Sigmoid colon (tissue), 4 donors: ENCODE measurements around the gene MMGT1.

ENCODE experiments used
- POLR2AphosphoS5 ChIP-seq, 4 donors: sonication (generic); formaldehyde crosslinking; IDR thresholded peaks; one replicate each; pipeline ENCODE4 v1.6.1; 2017; ENCODE audit warnings: antibody characterized with exemption in 4 of 4
- TF ChIP-seq, protein P1 (sequence below), 4 experiments: fragments of 450-650 bp in 3 of 4; fragments of 200-600 bp in 1 of 4; IDR thresholded peaks; one replicate each; pipeline ENCODE4 v1.5.1; 2016 to 2019; ENCODE audit warnings: antibody characterized with exemption in 4 of 4, mild to moderate bottlenecking in 3 of 4, moderate library complexity in 2 of 4

DNA sequence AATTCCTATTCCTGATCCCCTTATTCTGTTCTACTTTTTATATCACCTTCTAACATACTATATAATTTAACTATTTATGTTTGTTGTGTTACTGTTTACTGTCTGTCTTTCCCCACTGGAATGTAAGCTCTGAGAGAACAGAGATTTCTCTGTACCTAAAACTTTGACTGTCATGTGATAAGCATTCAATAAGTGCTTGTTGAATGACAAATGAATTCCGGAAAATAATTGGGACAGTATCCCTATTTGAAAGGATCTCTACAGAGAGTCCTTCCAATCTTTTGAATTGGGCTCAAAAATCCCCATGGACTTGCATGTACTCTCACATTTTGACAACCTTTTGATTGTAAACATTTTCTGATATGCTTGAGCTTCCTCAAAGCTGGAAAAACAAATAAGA is 1.6 kb upstream of the MMGT1 start:
- TF ChIP-seq, protein P1, sequence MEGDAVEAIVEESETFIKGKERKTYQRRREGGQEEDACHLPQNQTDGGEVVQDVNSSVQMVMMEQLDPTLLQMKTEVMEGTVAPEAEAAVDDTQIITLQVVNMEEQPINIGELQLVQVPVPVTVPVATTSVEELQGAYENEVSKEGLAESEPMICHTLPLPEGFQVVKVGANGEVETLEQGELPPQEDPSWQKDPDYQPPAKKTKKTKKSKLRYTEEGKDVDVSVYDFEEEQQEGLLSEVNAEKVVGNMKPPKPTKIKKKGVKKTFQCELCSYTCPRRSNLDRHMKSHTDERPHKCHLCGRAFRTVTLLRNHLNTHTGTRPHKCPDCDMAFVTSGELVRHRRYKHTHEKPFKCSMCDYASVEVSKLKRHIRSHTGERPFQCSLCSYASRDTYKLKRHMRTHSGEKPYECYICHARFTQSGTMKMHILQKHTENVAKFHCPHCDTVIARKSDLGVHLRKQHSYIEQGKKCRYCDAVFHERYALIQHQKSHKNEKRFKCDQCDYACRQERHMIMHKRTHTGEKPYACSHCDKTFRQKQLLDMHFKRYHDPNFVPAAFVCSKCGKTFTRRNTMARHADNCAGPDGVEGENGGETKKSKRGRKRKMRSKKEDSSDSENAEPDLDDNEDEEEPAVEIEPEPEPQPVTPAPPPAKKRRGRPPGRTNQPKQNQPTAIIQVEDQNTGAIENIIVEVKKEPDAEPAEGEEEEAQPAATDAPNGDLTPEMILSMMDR (IDR thresholded peaks at IDR 0.05): no peak
- TF ChIP-seq POLR2AphosphoS5 (IDR thresholded peaks at IDR 0.05): no peak
